Sigmoid colon (tissue), 3 donors: ENCODE results near the gene GAL3ST2.

Experiments used
- CTCF ChIP-seq, 4 experiments: fragments of 450-650 bp in 3 of 4; fragments of 200-600 bp in 1 of 4; IDR thresholded peaks; one replicate each; pipeline ENCODE4 v1.5.1; 2016 to 2019; ENCODE audit warnings: antibody characterized with exemption in 4 of 4, mild to moderate bottlenecking in 3 of 4, moderate library complexity in 2 of 4
- POLR2A ChIP-seq, 2 donors: fragments of 450-650 bp; IDR thresholded peaks; one replicate each; pipeline ENCODE4 v1.6.1; 2016; ENCODE audit warnings: antibody characterized with exemption in 2 of 2, mild to moderate bottlenecking in 2 of 2, moderate library complexity in 2 of 2

DNA sequence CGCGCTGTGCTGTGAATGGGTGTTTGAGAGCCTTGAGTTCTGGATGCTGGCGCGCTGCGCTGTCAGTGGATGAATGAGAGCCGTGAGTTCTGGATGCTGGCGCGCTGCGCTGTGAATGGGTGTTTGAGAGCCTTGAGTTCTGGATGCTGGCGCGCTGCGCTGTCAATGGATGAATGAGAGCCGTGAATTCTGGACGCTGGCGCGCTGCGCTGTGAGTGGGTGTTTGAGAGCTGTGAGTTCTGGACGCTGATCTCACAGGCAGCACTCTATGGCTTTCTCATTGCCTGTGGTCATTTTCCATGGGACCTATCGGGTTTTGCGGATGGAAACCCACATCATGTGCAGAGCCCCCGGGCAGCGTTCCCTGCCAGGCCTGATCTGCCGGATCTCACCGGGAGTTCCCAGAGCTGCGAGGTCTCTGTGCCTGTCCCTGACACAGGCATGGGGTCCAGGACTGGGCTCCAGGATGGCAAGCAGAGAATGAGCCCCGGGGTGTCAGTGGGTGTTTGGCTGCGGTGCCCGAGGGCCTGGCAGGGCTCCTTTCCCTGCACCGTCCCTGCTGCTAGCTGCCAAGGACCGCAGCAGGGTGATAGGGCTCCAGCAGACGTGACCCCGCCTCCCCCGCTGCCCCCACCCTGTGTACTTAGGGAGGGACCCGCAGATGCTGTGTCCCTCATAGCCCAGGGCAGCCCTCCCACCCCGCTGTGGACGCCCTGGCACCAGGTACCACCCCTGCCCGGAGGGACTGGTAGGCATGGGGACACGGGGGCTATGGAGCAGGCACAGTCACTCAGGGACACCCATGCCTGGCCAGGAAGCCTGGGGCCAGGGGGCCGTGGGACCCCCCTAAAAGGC is 72.4 kb downstream of the GAL3ST2 start:
- TF ChIP-seq CTCF (IDR thresholded peaks at IDR 0.05) (no peak), POLR2A (IDR thresholded peaks at IDR 0.05) (no peak)
